Measurements from ENCODE around the gene FIGLA.

Gene FIGLA

GRCh38 chr2:70790136-70790828 is at the start of gene FIGLA:
TSS of gene FIGLA (minus strand) at chr2:70790643. CDS start at chr2:70790638, 5 bp downstream.
- no peak for DNase-seq

- no peak for DNase-seq
These were observed 47.8 kb upstream of the FIGLA start for GRCh38 chr2:70837980-70838925.

- DNase-seq, result no peak
These were observed 45.2 kb upstream of the FIGLA start, which contains the start of gene CD207 for GRCh38 chr2:70835643-70836042. TSS of gene CD207 (minus strand) at chr2:70835816. CDS start at chr2:70835776, 40 bp downstream.

- no peak for DNase-seq
These were observed 44.4 kb upstream of the FIGLA start for GRCh38 chr2:70834881-70835280.

GRCh38 chr2:70834106-70834505 is 43.7 kb upstream of the FIGLA start:
- no peak for DNase-seq

- DNase-seq, result no peak
These were observed 42.8 kb upstream of the FIGLA start for GRCh38 chr2:70833246-70833645.

- no peak for DNase-seq
These were observed 41.9 kb upstream of the FIGLA start for GRCh38 chr2:70832386-70832785.

GRCh38 chr2:70831861-70832260 is 41.4 kb upstream of the FIGLA start:
- no peak for DNase-seq

GRCh38 chr2:70830366-70830765 is 39.9 kb upstream of the FIGLA start:
- DNase-seq, result no peak

- no peak for DNase-seq
These were observed 39.5 kb upstream of the FIGLA start for GRCh38 chr2:70829916-70830315.

- DNase-seq, result no peak
These were observed 38.7 kb upstream of the FIGLA start for GRCh38 chr2:70828914-70829824.

- no peak for DNase-seq
These were observed 37.7 kb upstream of the FIGLA start for GRCh38 chr2:70828115-70828514.

GRCh38 chr2:70827388-70827787 is 36.9 kb upstream of the FIGLA start:
- DNase-seq, result no peak

GRCh38 chr2:70826696-70827350 is 36.4 kb upstream of the FIGLA start:
- no peak for DNase-seq

GRCh38 chr2:70823249-70823648 is 32.8 kb upstream of the FIGLA start:
- DNase-seq, result no peak

GRCh38 chr2:70822843-70823242 is 32.4 kb upstream of the FIGLA start:
- DNase-seq, result no peak

GRCh38 chr2:70820499-70820898 is 30.1 kb upstream of the FIGLA start, which contains the start of gene CLEC4F:
TSS of gene CLEC4F (minus strand) at chr2:70820599. CDS start at chr2:70820523, 76 bp downstream.
- DNase-seq, result no peak

- DNase-seq, result no peak
These were observed 27.0 kb upstream of the FIGLA start for GRCh38 chr2:70817284-70817954.

GRCh38 chr2:70816726-70817125 is 26.3 kb upstream of the FIGLA start:
- no peak for DNase-seq

Measured in amygdala (tissue), 56 donors.